HG02610 (cell line): ENCODE measurements around the gene ZNF254.
"Not testable (repeated sequence)": the region's sequence is repeated elsewhere in the genome, so short reads cannot be mapped to it uniquely, and the experiment has no call there.

ENCODE experiments used
- ATAC-seq: cut with Tn5 transposase; IDR thresholded peaks from one replicate; pipeline ENCODE4 v1.9.1; 2021; ENCODE audit warnings: mild to moderate bottlenecking, moderate library complexity; ENCODE audit not compliant: unreplicated experiment

The ZNF254 gene

GRCh38 chr19:24071078-24071477, 15.9 kb upstream of the ZNF254 start:
- no peak for ATAC-seq

- ATAC-seq, result no peak
These were observed 14.3 kb upstream of the ZNF254 start for GRCh38 chr19:24072720-24073119.

GRCh38 chr19:24073807-24074206, 13.2 kb upstream of the ZNF254 start:
- ATAC-seq, result no peak

- no peak for ATAC-seq
These were observed 12.1 kb upstream of the ZNF254 start for GRCh38 chr19:24074720-24075454.

GRCh38 chr19:24075530-24075929, 11.5 kb upstream of the ZNF254 start:
- not testable (repeated sequence) for ATAC-seq

GRCh38 chr19:24078680-24079079, 8.3 kb upstream of the ZNF254 start:
- ATAC-seq, result no peak

- no peak for ATAC-seq
These were observed 5.9 kb upstream of the ZNF254 start for GRCh38 chr19:24081056-24081455.

- ATAC-seq, result no peak
These were observed 11.4 kb downstream of the ZNF254 start for GRCh38 chr19:24098359-24098758.

- ATAC-seq, result no peak
These were observed 12.8 kb downstream of the ZNF254 start for GRCh38 chr19:24099829-24100228.

GRCh38 chr19:24100597-24100996, 13.6 kb downstream of the ZNF254 start:
- ATAC-seq, result not testable (repeated sequence)

- no peak for ATAC-seq
These were observed 14.6 kb downstream of the ZNF254 start for GRCh38 chr19:24101459-24102115.

- ATAC-seq, result no peak
These were observed 40.6 kb downstream of the ZNF254 start for GRCh38 chr19:24127601-24128000.

- ATAC-seq, result no peak
These were observed 53.1 kb downstream of the ZNF254 start for GRCh38 chr19:24140099-24140498.

GRCh38 chr19:24140591-24140990, 53.6 kb downstream of the ZNF254 start:
- no peak for ATAC-seq

GRCh38 chr19:24141612-24142011, 54.6 kb downstream of the ZNF254 start:
- no peak for ATAC-seq

GRCh38 chr19:24142771-24143170, 55.8 kb downstream of the ZNF254 start:
- no peak for ATAC-seq

- no peak for ATAC-seq
These were observed 72.7 kb downstream of the ZNF254 start for GRCh38 chr19:24159707-24160106.

- ATAC-seq, result no peak
These were observed 79.1 kb downstream of the ZNF254 start for GRCh38 chr19:24166055-24166454.

GRCh38 chr19:24173882-24174281, 86.9 kb downstream of the ZNF254 start:
- ATAC-seq, result no peak

GRCh38 chr19:24177686-24178085, 90.7 kb downstream of the ZNF254 start:
- ATAC-seq, result no peak

- ATAC-seq, result no peak
These were observed 91.2 kb downstream of the ZNF254 start for GRCh38 chr19:24178207-24178606.
